ENCODE measurements around the gene AP1M1. TPM values are rescaled to one million over a fixed set of nuclear protein-coding genes. Genes with fewer than 3 reads are reported as not detected.
A peak's percentile ranks its signal among the peaks of the same experiment; 100 is the strongest.

The AP1M1 gene
- total RNA-seq, 1 experiment from 2014 or later: 30.3 TPM

- H3K27ac Mint-ChIP-seq: peak overlapping the region in 2 of 3 experiments; percentile 51 to 57; a peak in 3 of 7 replicates
- Histone ChIP-seq H3K56ac (ENCODE audit: insufficient read length, low read depth, low read length) (no peak overlapping the region), H4K5ac (ENCODE audit: insufficient read length, low read depth, low read length) (no peak overlapping the region), H2BK120ac (ENCODE audit: low read depth, low read length, poor library complexity, severe bottlenecking) (no peak overlapping the region), H3K79me2 (ENCODE audit: insufficient read depth, low read length) (no peaks in the 10 kb centered on the region), H3K14ac (ENCODE audit: insufficient read depth, low read length) (no peak overlapping the region; the same call in 1 of the 2 replicates), H2AK5ac (ENCODE audit: insufficient read length, low read length) (no peak overlapping the region), H3K27ac (ENCODE audit: insufficient read length, low read depth, low read length) (no peak overlapping the region), H2BK12ac (ENCODE audit: insufficient read length, low read depth, low read length) (no peak overlapping the region), H3K27me3 (ENCODE audit: insufficient read depth, low read length) (no peaks in the 10 kb centered on the region), H4K20me1 (ENCODE audit: control insufficient read depth, insufficient read depth, insufficient read length) (no peaks in the 10 kb centered on the region), H3K23me2 (ENCODE audit: insufficient read length, low read depth, low read length, poor library complexity, severe bottlenecking) (no peaks in the 10 kb centered on the region), H3K23ac (ENCODE audit: insufficient read length, low read depth, low read length) (no peak overlapping the region), H3T11ph (ENCODE audit: low read length) (no peak overlapping the region), H3K4me2 (ENCODE audit: insufficient read depth, insufficient read length, low read length) (no peak overlapping the region), H4K8ac (replicated peaks; ENCODE audit: insufficient read length, low read depth, low read length) (no peak overlapping the region), H2AFZ (ENCODE audit: low read length) (no peak overlapping the region), H3K79me1 (ENCODE audit: insufficient read depth, low read depth, low read length, poor library complexity, severe bottlenecking) (no peaks in the 10 kb centered on the region), H4K91ac (ENCODE audit: insufficient read length, low read depth, low read length) (no peak overlapping the region), H3K9me3 (ENCODE audit: control insufficient read depth, low read depth, low read length) (no peaks in the 10 kb centered on the region), H2BK5ac (ENCODE audit: insufficient read length, low read length) (no peak overlapping the region), H3K4ac (ENCODE audit: low read depth, low read length) (no peak overlapping the region), H2BK20ac (ENCODE audit: low read depth, low read length, poor library complexity, severe bottlenecking) (no peak overlapping the region), H3K9ac (ENCODE audit: extremely low read depth, insufficient read length, low read length) (no peak overlapping the region), H3K4me1 (ENCODE audit: insufficient read depth, low read length) (no peaks in the 10 kb centered on the region), H2BK15ac (ENCODE audit: low read depth, low read length) (no peak overlapping the region), H3K18ac (ENCODE audit: insufficient read length, low read depth, low read length) (no peak overlapping the region)
- DNase-seq: no peak
- no peak for TF ChIP-seq CTCF (conservative IDR thresholded peaks at IDR 0.05)
- peaks cover 13 to 16% of the 10 kb centered on the region in 2 experiments for H3K9me3 Mint-ChIP-seq
- H3K27me3 Mint-ChIP-seq (ENCODE audit: low read depth): peaks cover 4% of the 10 kb centered on the region; the same call in 1 of the 2 replicates
- peaks cover 19 to 36% (median 32%) of the 10 kb centered on the region in 3 experiments for H3K36me3 Mint-ChIP-seq (ENCODE audit: insufficient read depth in 1 of 3, low read depth in 3 of 3)
- WGBS (ENCODE audit: extremely low coverage, insufficient read length, low lambda C conversion rate): no CpG with 5 or more reads among the region's 21 CpGs
- no peaks in the 10 kb centered on the region for H3K4me1 Mint-ChIP-seq
- H3K4me3 Mint-ChIP-seq: no peak overlapping the region
Observed at GRCh38 chr19:16225279-16226183, 27.8 kb downstream of the AP1M1 start.

Measured in H9 (cell line).